Gastroesophageal sphincter (tissue), 4 donors: ENCODE measurements around the gene ARHGAP26. TPM values are rescaled to one million over a fixed set of nuclear protein-coding genes. Genes with fewer than 3 reads are reported as not detected.

Source experiments
- ATAC-seq: fragments of 150-250 bp; one replicate; pipeline ENCODE4 v1.9.1; 2016; ENCODE audit warnings: mild to moderate bottlenecking, moderate library complexity
- H3K27ac ChIP-seq, 4 donors: fragments of 200-600 bp; sonication (generic) in 3 of 4; 1 replicate in 3 of 4; 2 replicates in 1 of 4; pipeline ENCODE4 v1.5.1; 2016 to 2019
- H3K27me3 ChIP-seq: fragments of 200-600 bp; sonication (generic); one replicate; pipeline ENCODE4 v1.5.1; 2019
- H3K36me3 ChIP-seq, 2 donors: fragments of 200-600 bp; sonication (generic); one replicate each; pipeline ENCODE4 v1.5.1; 2019; ENCODE audit warnings: control low read depth in 1 of 2
- H3K4me1 ChIP-seq, 3 donors: fragments of 200-600 bp; sonication (generic); 1 replicate in 2 of 3; 2 replicates in 1 of 3; pipeline ENCODE4 v1.5.1; 2016 to 2019; ENCODE audit warnings: control low read depth in 2 of 3
- H3K4me3 ChIP-seq, 2 donors: fragments of 200-600 bp; sonication (generic); one replicate each; pipeline ENCODE4 v1.5.1; 2019; ENCODE audit warnings: mild to moderate bottlenecking in 1 of 2, moderate library complexity in 1 of 2
- H3K9me3 ChIP-seq, 3 donors: fragments of 200-600 bp; sonication (generic); one replicate each; pipeline ENCODE4 v1.5.1; 2017 to 2019; ENCODE audit warnings: control low read depth in 2 of 3
- CTCF ChIP-seq, 4 experiments: fragments of 200-600 bp in 2 of 4; fragments of 450-650 bp in 2 of 4; sonication (generic) in 1 of 4; IDR thresholded peaks; one replicate each; pipeline ENCODE4 v1.5.1; 2017 to 2019; ENCODE audit warnings: antibody characterized with exemption in 4 of 4, mild to moderate bottlenecking in 2 of 4, moderate library complexity in 2 of 4
- EP300 ChIP-seq: sonication (generic); formaldehyde crosslinking; IDR thresholded peaks from one replicate; pipeline ENCODE4 v1.6.1; 2017; ENCODE audit warnings: antibody characterized with exemption, mild to moderate bottlenecking
- POLR2A ChIP-seq, 2 donors: fragments of 450-650 bp; IDR thresholded peaks; one replicate each; pipeline ENCODE4 v1.6.1; 2017; ENCODE audit warnings: antibody characterized with exemption in 2 of 2, mild to moderate bottlenecking in 2 of 2, moderate library complexity in 1 of 2
- POLR2AphosphoS5 ChIP-seq: sonication (generic); formaldehyde crosslinking; IDR thresholded peaks from one replicate; pipeline ENCODE4 v1.6.1; 2017; ENCODE audit warnings: antibody characterized with exemption
- WGBS, 2 donors: methylation state at CpG; one replicate each; pipeline ENCODE4 v1.1.5; 2018; ENCODE audit warnings: low coverage in 1 of 2; 5-methylcytosine and 5-hydroxymethylcytosine counted together
- total RNA-seq, 4 donors: library from RNA; depleted of rRNA; stranded (reverse); fragments of >200 nt; gene quantifications; one replicate each; pipeline ENCODE4 v1.1.0, GENCODE V29; 2016

Gene ARHGAP26
- total RNA-seq, 4 donors from 2014 or later, result 15.2 to 41.7 (median 31.7) TPM

GRCh38 chr5:143076377-143076776, 306.2 kb downstream of the ARHGAP26 start:
- Histone ChIP-seq H3K9me3 (no peaks in the 10 kb centered on the region), H3K27me3 (no peaks in the 10 kb centered on the region), H3K4me3 (no peak overlapping the region), H3K27ac (no peak overlapping the region), H3K36me3 (no peaks in the 10 kb centered on the region), H3K4me1 (peaks cover 0 to 6% (median 0%) of the 10 kb centered on the region in 3 donors)
- WGBS, 2 donors, result 50 to 59% methylated on average over 1 of the region's 1 CpG
- ATAC-seq, result no peak
- TF ChIP-seq POLR2AphosphoS5, result no peak
- no peak for TF ChIP-seq EP300
- TF ChIP-seq CTCF (IDR thresholded peaks at IDR 0.05), result no peak
- no peak for TF ChIP-seq POLR2A (IDR thresholded peaks at IDR 0.05)

GRCh38 chr5:143077453-143078103, 307.4 kb downstream of the ARHGAP26 start:
- no peak for TF ChIP-seq POLR2AphosphoS5
- TF ChIP-seq EP300, result no peak
- TF ChIP-seq CTCF (IDR thresholded peaks at IDR 0.05), result no peak
- no peak for TF ChIP-seq POLR2A (IDR thresholded peaks at IDR 0.05)

GRCh38 chr5:143078313-143078712, 308.1 kb downstream of the ARHGAP26 start:
- H3K4me3 ChIP-seq, result no peak overlapping the region
- H3K27ac ChIP-seq, result no peak overlapping the region
- no peak for ATAC-seq
- TF ChIP-seq EP300, result no peak
- no peak for TF ChIP-seq POLR2A (IDR thresholded peaks at IDR 0.05)
- no peaks in the 10 kb centered on the region for H3K36me3 ChIP-seq
- 47% methylated on average over 5 of the region's 5 CpGs; no CpG with 5 or more reads in 1 of the 2 donors for WGBS, 2 donors
- H3K4me1 ChIP-seq, result peaks cover 0 to 11% (median 0%) of the 10 kb centered on the region in 3 donors
- no peaks in the 10 kb centered on the region for H3K27me3 ChIP-seq
- no peaks in the 10 kb centered on the region for H3K9me3 ChIP-seq

More at GRCh38 chr5:143077453-143078103, 307.4 kb downstream of the ARHGAP26 start:
- H3K9me3 ChIP-seq, result no peaks in the 10 kb centered on the region
- H3K4me1 ChIP-seq, result peaks cover 0 to 11% (median 0%) of the 10 kb centered on the region in 3 donors
- H3K27ac ChIP-seq, result no peak overlapping the region
- H3K4me3 ChIP-seq, result no peak overlapping the region
- no peaks in the 10 kb centered on the region for H3K36me3 ChIP-seq
- WGBS, 2 donors, result 95 to 100% methylated on average over 4 to 5 of the region's 6 CpGs
- ATAC-seq, result no peak
- no peaks in the 10 kb centered on the region for H3K27me3 ChIP-seq

GRCh38 chr5:143078971-143079370, 308.8 kb downstream of the ARHGAP26 start:
- no peak for ATAC-seq
- no peak overlapping the region for H3K4me3 ChIP-seq
- H3K36me3 ChIP-seq, result no peaks in the 10 kb centered on the region
- no peak overlapping the region for H3K27ac ChIP-seq
- no peaks in the 10 kb centered on the region for H3K27me3 ChIP-seq
- 79% methylated on average over 2 of the region's 2 CpGs; no CpG with 5 or more reads in 1 of the 2 donors for WGBS, 2 donors
- TF ChIP-seq EP300, result no peak
- TF ChIP-seq POLR2A (IDR thresholded peaks at IDR 0.05), result no peak
- TF ChIP-seq POLR2AphosphoS5, result no peak
- TF ChIP-seq CTCF (IDR thresholded peaks at IDR 0.05), result no peak
- H3K4me1 ChIP-seq, result peaks cover 0 to 11% (median 0%) of the 10 kb centered on the region in 3 donors
- H3K9me3 ChIP-seq, result no peaks in the 10 kb centered on the region

- Histone ChIP-seq H3K4me3 (no peak overlapping the region), H3K9me3 (no peaks in the 10 kb centered on the region), H3K27ac (no peak overlapping the region), H3K4me1 (peaks cover 0 to 11% (median 0%) of the 10 kb centered on the region in 3 donors), H3K36me3 (no peaks in the 10 kb centered on the region), H3K27me3 (no peaks in the 10 kb centered on the region)
- TF ChIP-seq CTCF (IDR thresholded peaks at IDR 0.05) (no peak), POLR2AphosphoS5 (no peak), EP300 (no peak), POLR2A (IDR thresholded peaks at IDR 0.05) (no peak)
- WGBS, 2 donors, result 100% methylated on average over 1 to 2 of the region's 2 CpGs
- ATAC-seq, result no peak
Observed at GRCh38 chr5:143080407-143080806, 310.2 kb downstream of the ARHGAP26 start.
